Liver (tissue), 9 donors: Measurements from ENCODE around the gene RPE65. TPM values are rescaled to one million over a fixed set of nuclear protein-coding genes. Genes with fewer than 3 reads are reported as not detected.
"Not testable (repeated sequence)": the region's sequence is repeated elsewhere in the genome, so short reads cannot be mapped to it uniquely, and the experiment has no call there.

Experiments used
- DNase-seq: peaks from one replicate; pipeline ENCODE4 v3.0.0-alpha.2; 2017; ENCODE audit warnings: low spot score
- H3K27ac ChIP-seq, 2 donors: one replicate each; pipeline ENCODE4 v1.7.0; 2013; ENCODE audit warnings: inconsistent platforms in 2 of 2, low read length in 2 of 2, control low read depth in 1 of 2, low read depth in 1 of 2, mild to moderate bottlenecking in 1 of 2
- H3K27me3 ChIP-seq, 4 donors: one replicate each; pipeline versions ENCODE4 v1.6.1 to v1.7.0; 2013; ENCODE audit warnings: low read length in 3 of 4, inconsistent platforms in 1 of 4, mild to moderate bottlenecking in 1 of 4, moderate library complexity in 1 of 4; ENCODE audit not compliant: control insufficient read depth in 4 of 4, insufficient read depth in 4 of 4
- H3K36me3 ChIP-seq, 4 donors: one replicate each; pipeline versions ENCODE4 v1.6.1 to v1.7.0; 2013; ENCODE audit warnings: low read length in 3 of 4, mild to moderate bottlenecking in 3 of 4, low read depth in 1 of 4, moderate library complexity in 1 of 4; ENCODE audit not compliant: control insufficient read depth in 4 of 4, insufficient read depth in 3 of 4
- H3K4me1 ChIP-seq, 4 donors: one replicate each; pipeline versions ENCODE4 v1.6.1 to v1.7.0; 2013; ENCODE audit warnings: low read length in 3 of 4, mild to moderate bottlenecking in 3 of 4, moderate library complexity in 1 of 4; ENCODE audit not compliant: control insufficient read depth in 4 of 4, insufficient read depth in 4 of 4
- H3K4me3 ChIP-seq, 3 donors: one replicate each; pipeline versions ENCODE4 v1.6.1 to v1.7.0; 2013; ENCODE audit warnings: low read length in 3 of 3, control low read depth in 1 of 3, low read depth in 1 of 3, mild to moderate bottlenecking in 1 of 3
- H3K9ac ChIP-seq, 2 donors: one replicate each; pipeline ENCODE4 v1.7.0; 2013; ENCODE audit warnings: low read length in 2 of 2, mild to moderate bottlenecking in 2 of 2, moderate library complexity in 2 of 2, control low read depth in 1 of 2, low read depth in 1 of 2
- H3K9me3 ChIP-seq, 4 donors: one replicate each; pipeline versions ENCODE4 v1.6.1 to v1.7.0; 2013; ENCODE audit warnings: low read length in 3 of 4; ENCODE audit not compliant: control insufficient read depth in 4 of 4
- FOXA1 ChIP-seq: IDR thresholded peaks from 2 replicates; pipeline ENCODE4 v1.6.1; 2016; ENCODE audit warnings: antibody characterized with exemption
- FOXA2 ChIP-seq: IDR thresholded peaks from 2 replicates; pipeline ENCODE4 v1.6.1; 2016; ENCODE audit warnings: antibody characterized with exemption
- GABPA ChIP-seq, 2 donors: IDR thresholded peaks in 1 of 2; conservative IDR thresholded peaks in 1 of 2; 2 replicates each; pipeline ENCODE4 v1.6.1; 2016; ENCODE audit warnings: antibody characterized with exemption in 2 of 2, mild to moderate bottlenecking in 1 of 2, moderate library complexity in 1 of 2
- HNF4A ChIP-seq, 2 donors: conservative IDR thresholded peaks; 2 replicates each; pipeline ENCODE4 v1.6.1; 2016; ENCODE audit warnings: antibody characterized with exemption in 2 of 2, mild to moderate bottlenecking in 2 of 2
- HNF4G ChIP-seq: IDR thresholded peaks from 2 replicates; pipeline ENCODE4 v1.6.1; 2016; ENCODE audit warnings: antibody characterized with exemption
- JUND ChIP-seq, 2 donors: IDR thresholded peaks; 2 replicates each; pipeline ENCODE4 v1.6.1; 2016; ENCODE audit warnings: antibody characterized with exemption in 2 of 2
- NR2F2 ChIP-seq: IDR thresholded peaks from 2 replicates; pipeline ENCODE4 v1.6.1; 2016; ENCODE audit warnings: antibody characterized with exemption
- RXRA ChIP-seq, 2 donors: IDR thresholded peaks; 2 replicates each; pipeline ENCODE4 v1.6.1; 2017 to 2018; ENCODE audit warnings: antibody characterized with exemption in 2 of 2, mild to moderate bottlenecking in 1 of 2
- WGBS: extraction: QIAGEN DNeasy Blood & Tissue Kit; methylation state at CpG from one replicate; pipeline ENCODE4 v1.1.7; 2013; 5-methylcytosine and 5-hydroxymethylcytosine counted together
- polyA plus RNA-seq, 2 donors: library from polyadenylated mRNA; stranded (reverse) in 1 of 2; unstranded in 1 of 2; fragments of 200-250 nt in 1 of 2; fragments of >200 nt in 1 of 2; fragmentation: Nextera tagmentation in 1 of 2; extraction: Ambion mirVana in 1 of 2; gene quantifications; one replicate each; pipeline versions ENCODE4 v1.2.1 to v1.2.3, GENCODE V29; 2013 to 2015
- total RNA-seq, 2 donors: library from RNA; depleted of rRNA; stranded (reverse); fragments of >200 nt; gene quantifications; one replicate each; pipeline ENCODE4 v1.2.3, GENCODE V29; 2014
- TF ChIP-seq, protein P1 (sequence below): IDR thresholded peaks from 2 replicates; pipeline ENCODE4 v1.6.1; 2016; ENCODE audit warnings: antibody characterized with exemption, mild to moderate bottlenecking
- TF ChIP-seq, protein P2 (sequence below): IDR thresholded peaks from 2 replicates; pipeline ENCODE4 v1.6.1; 2016; ENCODE audit warnings: antibody characterized with exemption
- TF ChIP-seq, protein P3 (sequence below): IDR thresholded peaks from 2 replicates; pipeline ENCODE4 v1.6.1; 2016; ENCODE audit warnings: antibody characterized with exemption
- TF ChIP-seq, protein P4 (sequence below): fragments of 150-350 bp; IDR thresholded peaks from 2 replicates; pipeline ENCODE4 v1.5.1; 2017; ENCODE audit warnings: improper control_type of control experiment, low read depth, low read length; ENCODE audit not compliant: missing input control
- TF ChIP-seq, protein P5 (sequence below): IDR thresholded peaks from 2 replicates; pipeline ENCODE4 v1.6.1; 2016; ENCODE audit warnings: antibody characterized with exemption
- donor health status: healthy.
- donor health status: healthy.
- donor health status: healthy.
- donor health status: healthy.
- donor health status: healthy.

RPE65 gene
- total and polyA plus RNA-seq, 4 donors: not detected

DNA sequence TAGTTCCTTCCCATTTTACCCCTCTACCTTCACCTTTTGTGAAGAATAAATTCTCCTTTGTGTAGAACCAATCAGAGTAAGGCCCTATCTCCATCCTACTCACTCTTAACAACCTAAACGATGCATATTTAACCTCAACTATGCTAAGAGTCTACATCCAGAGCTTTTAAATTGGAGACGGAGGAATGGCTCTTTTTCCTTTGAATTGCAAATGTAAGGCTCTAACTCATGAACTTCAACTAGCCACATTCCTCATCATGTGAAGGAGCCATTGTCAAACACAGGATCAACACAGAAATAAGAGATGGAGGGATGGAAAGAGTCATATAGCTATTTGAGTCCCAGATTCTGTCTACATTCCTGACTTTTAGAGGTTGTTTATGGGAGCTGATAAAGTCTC is 28.9 kb upstream of the RPE65 start:
- no peak for DNase-seq
- TF ChIP-seq, protein P1, sequence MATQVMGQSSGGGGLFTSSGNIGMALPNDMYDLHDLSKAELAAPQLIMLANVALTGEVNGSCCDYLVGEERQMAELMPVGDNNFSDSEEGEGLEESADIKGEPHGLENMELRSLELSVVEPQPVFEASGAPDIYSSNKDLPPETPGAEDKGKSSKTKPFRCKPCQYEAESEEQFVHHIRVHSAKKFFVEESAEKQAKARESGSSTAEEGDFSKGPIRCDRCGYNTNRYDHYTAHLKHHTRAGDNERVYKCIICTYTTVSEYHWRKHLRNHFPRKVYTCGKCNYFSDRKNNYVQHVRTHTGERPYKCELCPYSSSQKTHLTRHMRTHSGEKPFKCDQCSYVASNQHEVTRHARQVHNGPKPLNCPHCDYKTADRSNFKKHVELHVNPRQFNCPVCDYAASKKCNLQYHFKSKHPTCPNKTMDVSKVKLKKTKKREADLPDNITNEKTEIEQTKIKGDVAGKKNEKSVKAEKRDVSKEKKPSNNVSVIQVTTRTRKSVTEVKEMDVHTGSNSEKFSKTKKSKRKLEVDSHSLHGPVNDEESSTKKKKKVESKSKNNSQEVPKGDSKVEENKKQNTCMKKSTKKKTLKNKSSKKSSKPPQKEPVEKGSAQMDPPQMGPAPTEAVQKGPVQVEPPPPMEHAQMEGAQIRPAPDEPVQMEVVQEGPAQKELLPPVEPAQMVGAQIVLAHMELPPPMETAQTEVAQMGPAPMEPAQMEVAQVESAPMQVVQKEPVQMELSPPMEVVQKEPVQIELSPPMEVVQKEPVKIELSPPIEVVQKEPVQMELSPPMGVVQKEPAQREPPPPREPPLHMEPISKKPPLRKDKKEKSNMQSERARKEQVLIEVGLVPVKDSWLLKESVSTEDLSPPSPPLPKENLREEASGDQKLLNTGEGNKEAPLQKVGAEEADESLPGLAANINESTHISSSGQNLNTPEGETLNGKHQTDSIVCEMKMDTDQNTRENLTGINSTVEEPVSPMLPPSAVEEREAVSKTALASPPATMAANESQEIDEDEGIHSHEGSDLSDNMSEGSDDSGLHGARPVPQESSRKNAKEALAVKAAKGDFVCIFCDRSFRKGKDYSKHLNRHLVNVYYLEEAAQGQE: no peak
- TF ChIP-seq, protein P2, sequence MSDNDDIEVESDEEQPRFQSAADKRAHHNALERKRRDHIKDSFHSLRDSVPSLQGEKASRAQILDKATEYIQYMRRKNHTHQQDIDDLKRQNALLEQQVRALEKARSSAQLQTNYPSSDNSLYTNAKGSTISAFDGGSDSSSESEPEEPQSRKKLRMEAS: no peak
- no peak for TF ChIP-seq HNF4A (conservative IDR thresholded peaks at IDR 0.05)
- TF ChIP-seq GABPA (IDR thresholded peaks at IDR 0.05 in 1 of 2, conservative IDR thresholded peaks at IDR 0.05 in 1 of 2): no peak
- TF ChIP-seq, protein P3, sequence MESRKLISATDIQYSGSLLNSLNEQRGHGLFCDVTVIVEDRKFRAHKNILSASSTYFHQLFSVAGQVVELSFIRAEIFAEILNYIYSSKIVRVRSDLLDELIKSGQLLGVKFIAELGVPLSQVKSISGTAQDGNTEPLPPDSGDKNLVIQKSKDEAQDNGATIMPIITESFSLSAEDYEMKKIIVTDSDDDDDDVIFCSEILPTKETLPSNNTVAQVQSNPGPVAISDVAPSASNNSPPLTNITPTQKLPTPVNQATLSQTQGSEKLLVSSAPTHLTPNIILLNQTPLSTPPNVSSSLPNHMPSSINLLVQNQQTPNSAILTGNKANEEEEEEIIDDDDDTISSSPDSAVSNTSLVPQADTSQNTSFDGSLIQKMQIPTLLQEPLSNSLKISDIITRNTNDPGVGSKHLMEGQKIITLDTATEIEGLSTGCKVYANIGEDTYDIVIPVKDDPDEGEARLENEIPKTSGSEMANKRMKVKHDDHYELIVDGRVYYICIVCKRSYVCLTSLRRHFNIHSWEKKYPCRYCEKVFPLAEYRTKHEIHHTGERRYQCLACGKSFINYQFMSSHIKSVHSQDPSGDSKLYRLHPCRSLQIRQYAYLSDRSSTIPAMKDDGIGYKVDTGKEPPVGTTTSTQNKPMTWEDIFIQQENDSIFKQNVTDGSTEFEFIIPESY: no peak
- TF ChIP-seq, protein P4, sequence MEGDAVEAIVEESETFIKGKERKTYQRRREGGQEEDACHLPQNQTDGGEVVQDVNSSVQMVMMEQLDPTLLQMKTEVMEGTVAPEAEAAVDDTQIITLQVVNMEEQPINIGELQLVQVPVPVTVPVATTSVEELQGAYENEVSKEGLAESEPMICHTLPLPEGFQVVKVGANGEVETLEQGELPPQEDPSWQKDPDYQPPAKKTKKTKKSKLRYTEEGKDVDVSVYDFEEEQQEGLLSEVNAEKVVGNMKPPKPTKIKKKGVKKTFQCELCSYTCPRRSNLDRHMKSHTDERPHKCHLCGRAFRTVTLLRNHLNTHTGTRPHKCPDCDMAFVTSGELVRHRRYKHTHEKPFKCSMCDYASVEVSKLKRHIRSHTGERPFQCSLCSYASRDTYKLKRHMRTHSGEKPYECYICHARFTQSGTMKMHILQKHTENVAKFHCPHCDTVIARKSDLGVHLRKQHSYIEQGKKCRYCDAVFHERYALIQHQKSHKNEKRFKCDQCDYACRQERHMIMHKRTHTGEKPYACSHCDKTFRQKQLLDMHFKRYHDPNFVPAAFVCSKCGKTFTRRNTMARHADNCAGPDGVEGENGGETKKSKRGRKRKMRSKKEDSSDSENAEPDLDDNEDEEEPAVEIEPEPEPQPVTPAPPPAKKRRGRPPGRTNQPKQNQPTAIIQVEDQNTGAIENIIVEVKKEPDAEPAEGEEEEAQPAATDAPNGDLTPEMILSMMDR: no peak
- TF ChIP-seq RXRA (IDR thresholded peaks at IDR 0.05): no peak
- TF ChIP-seq JUND (IDR thresholded peaks at IDR 0.05): no peak
- Histone ChIP-seq H3K9ac (no peak overlapping the region), H3K36me3 (no peaks in the 10 kb centered on the region), H3K4me3 (no peak overlapping the region), H3K9me3 (no peaks in the 10 kb centered on the region), H3K4me1 (no peaks in the 10 kb centered on the region), H3K27me3 (no peaks in the 10 kb centered on the region), H3K27ac (no peak overlapping the region)
- WGBS: 93% methylated on average over 2 of the region's 2 CpGs

DNA sequence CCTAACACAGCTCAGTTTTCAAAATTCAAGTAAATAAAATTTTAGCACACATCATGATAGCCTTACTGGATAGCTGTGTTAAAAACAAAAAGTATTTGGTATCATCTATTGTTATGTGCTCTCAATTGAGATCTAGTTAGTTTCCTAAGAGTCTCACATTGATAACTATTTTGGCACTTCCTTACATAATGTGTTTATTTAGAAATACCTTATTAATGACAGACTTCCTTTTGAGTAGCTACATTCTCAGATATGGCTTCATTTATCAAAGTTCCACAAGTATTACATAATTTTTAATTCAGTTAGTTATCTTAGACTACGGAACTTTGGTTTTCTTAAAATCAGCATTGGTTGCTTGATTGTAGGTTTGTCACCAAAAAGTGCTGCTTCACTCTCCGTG is 26.9 kb upstream of the RPE65 start:
- DNase-seq, H3K27me3 ChIP-seq: not testable (repeated sequence)
- 71% methylated on average over 2 of the region's 2 CpGs for WGBS

DNA sequence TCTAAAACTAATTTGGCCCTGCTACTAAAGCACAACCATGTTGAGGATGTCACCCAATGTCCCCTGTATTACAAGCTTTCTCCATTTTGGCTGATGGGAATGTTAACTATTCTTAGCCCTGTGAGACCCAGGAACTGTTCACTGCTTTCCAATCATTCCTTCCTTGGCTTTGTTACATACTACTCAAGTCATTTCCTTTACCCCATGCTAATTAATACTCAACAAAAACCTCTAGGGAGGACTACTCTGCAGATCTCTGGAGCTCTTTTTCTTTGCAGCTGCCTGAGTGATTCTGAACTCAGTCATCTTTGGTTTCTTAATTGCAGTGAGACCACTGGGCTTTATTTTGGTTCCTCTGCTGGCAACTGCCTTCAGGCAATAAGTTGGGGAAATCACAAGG is 23.3 kb upstream of the RPE65 start:
- no peaks in the 10 kb centered on the region for H3K36me3 ChIP-seq
- no peak overlapping the region for H3K27ac ChIP-seq
- H3K9ac ChIP-seq: no peak overlapping the region
- H3K4me1 ChIP-seq: no peaks in the 10 kb centered on the region
- no peak overlapping the region for H3K4me3 ChIP-seq
- no peaks in the 10 kb centered on the region for H3K27me3 ChIP-seq
- DNase-seq: no peak
- no peaks in the 10 kb centered on the region for H3K9me3 ChIP-seq
- TF ChIP-seq FOXA2: no peak
- TF ChIP-seq, protein P5, sequence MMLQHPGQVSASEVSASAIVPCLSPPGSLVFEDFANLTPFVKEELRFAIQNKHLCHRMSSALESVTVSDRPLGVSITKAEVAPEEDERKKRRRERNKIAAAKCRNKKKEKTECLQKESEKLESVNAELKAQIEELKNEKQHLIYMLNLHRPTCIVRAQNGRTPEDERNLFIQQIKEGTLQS: no peak
- no peak for TF ChIP-seq HNF4G
- TF ChIP-seq NR2F2: no peak
- TF ChIP-seq, protein P4: no peak
- TF ChIP-seq, protein P3: no peak
- TF ChIP-seq FOXA1: no peak

More for the DNA sequence above, 26.9 kb upstream of the RPE65 start:
- not testable (repeated sequence) for H3K36me3 ChIP-seq, H3K4me1 ChIP-seq, H3K9ac ChIP-seq, H3K9me3 ChIP-seq, H3K4me3 ChIP-seq, H3K27ac ChIP-seq
